GM23248 (cell line): Measurements from ENCODE around the gene ZNF160.

Source experiments
- EZH2 ChIP-seq: fragments of 200-600 bp; sonication (generic); IDR thresholded peaks from 2 replicates; pipeline ENCODE4 v1.6.1; 2018; ENCODE audit warnings: antibody characterized with exemption, mild to moderate bottlenecking; ENCODE audit not compliant: insufficient read depth, poor library complexity, severe bottlenecking
- EZH2phosphoT487 ChIP-seq: fragments of 200-600 bp; sonication (generic); IDR thresholded peaks from 2 replicates; pipeline ENCODE4 v1.6.1; 2018; ENCODE audit warnings: antibody characterized with exemption, moderate library complexity, mild to moderate bottlenecking, low read depth; ENCODE audit not compliant: insufficient read depth

DNA sequence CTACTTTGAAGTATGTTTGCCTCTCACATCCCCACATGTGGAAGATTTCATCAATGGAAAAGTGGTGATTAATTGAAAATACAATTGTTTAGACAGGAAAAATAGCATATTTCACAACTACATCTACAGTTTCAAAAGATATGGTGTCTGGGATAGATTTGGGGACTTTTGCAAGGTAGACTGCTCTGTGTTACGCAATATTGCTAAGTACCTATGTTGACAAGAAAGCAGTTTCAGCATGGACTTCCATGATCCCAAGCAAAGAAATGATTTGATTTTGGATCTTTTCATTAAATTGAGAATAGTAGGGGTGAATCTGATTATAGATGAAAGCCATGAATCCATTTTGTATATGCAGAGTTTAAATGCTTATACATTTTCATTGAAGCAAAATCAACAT, 10.5 kb downstream of the ZNF160 start:
- TF ChIP-seq EZH2phosphoT487 (no peak), EZH2 (no peak)
